ENCODE data around the gene MPLKIP.

Gene MPLKIP

GRCh38 chr7:40097728-40098127 is 36.7 kb downstream of the MPLKIP start:
- H3K9ac ChIP-seq (ENCODE audit: low read depth, low read length) = no peak overlapping the region
- H3K4me1 ChIP-seq (ENCODE audit: insufficient read depth, low read length) = peaks cover 14% of the 10 kb centered on the region; the same call in 1 of the 2 replicates
- no peak overlapping the region for H3K27ac ChIP-seq (ENCODE audit: low read depth, low read length)
- 95% methylated on average over 2 of the region's 2 CpGs for WGBS
- H3K4me3 ChIP-seq (ENCODE audit: low read length) = no peak overlapping the region
- peaks cover 27% of the 10 kb centered on the region for H3K36me3 ChIP-seq (ENCODE audit: insufficient read depth, low read length)
- no peaks in the 10 kb centered on the region for H3K27me3 ChIP-seq (ENCODE audit: insufficient read depth, low read length)
- no peaks in the 10 kb centered on the region for H3K9me3 ChIP-seq (ENCODE audit: insufficient read depth, low read depth, low read length)

GRCh38 chr7:40095695-40096327 is 38.6 kb downstream of the MPLKIP start:
- Histone ChIP-seq H3K27ac (ENCODE audit: low read depth, low read length) (peak overlapping the region; percentile 4; the same call in 1 of the 2 replicates), H3K4me1 (ENCODE audit: insufficient read depth, low read length) (peaks cover 14% of the 10 kb centered on the region; the same call in 1 of the 2 replicates), H3K4me3 (ENCODE audit: low read length) (no peak overlapping the region), H3K27me3 (ENCODE audit: insufficient read depth, low read length) (no peaks in the 10 kb centered on the region), H3K9me3 (ENCODE audit: insufficient read depth, low read depth, low read length) (no peaks in the 10 kb centered on the region), H3K9ac (ENCODE audit: low read depth, low read length) (no peak overlapping the region), H3K36me3 (ENCODE audit: insufficient read depth, low read length) (peaks cover 41% of the 10 kb centered on the region)
- 67% methylated on average over 1 of the region's 1 CpG for WGBS

- H3K27ac ChIP-seq (ENCODE audit: low read depth, low read length) = no peak overlapping the region
- no peak overlapping the region for H3K4me3 ChIP-seq (ENCODE audit: low read length)
- H3K9ac ChIP-seq (ENCODE audit: low read depth, low read length) = no peak overlapping the region
- WGBS = 85% methylated on average over 1 of the region's 1 CpG
- H3K9me3 ChIP-seq (ENCODE audit: insufficient read depth, low read depth, low read length) = no peaks in the 10 kb centered on the region
- H3K4me1 ChIP-seq (ENCODE audit: insufficient read depth, low read length) = peaks cover 14% of the 10 kb centered on the region; the same call in 1 of the 2 replicates
- H3K27me3 ChIP-seq (ENCODE audit: insufficient read depth, low read length) = no peaks in the 10 kb centered on the region
- H3K36me3 ChIP-seq (ENCODE audit: insufficient read depth, low read length) = peaks cover 41% of the 10 kb centered on the region
Observed at GRCh38 chr7:40095230-40095629, 39.2 kb downstream of the MPLKIP start.

- H3K4me3 ChIP-seq (ENCODE audit: low read length) = no peak overlapping the region
- no peaks in the 10 kb centered on the region for H3K27me3 ChIP-seq (ENCODE audit: insufficient read depth, low read length)
- peaks cover 14% of the 10 kb centered on the region; the same call in 1 of the 2 replicates for H3K4me1 ChIP-seq (ENCODE audit: insufficient read depth, low read length)
- 97% methylated on average over 7 of the region's 8 CpGs for WGBS
- H3K9ac ChIP-seq (ENCODE audit: low read depth, low read length) = no peak overlapping the region
- no peak overlapping the region for H3K27ac ChIP-seq (ENCODE audit: low read depth, low read length)
- H3K36me3 ChIP-seq (ENCODE audit: insufficient read depth, low read length) = peaks cover 55% of the 10 kb centered on the region
- H3K9me3 ChIP-seq (ENCODE audit: insufficient read depth, low read depth, low read length) = no peaks in the 10 kb centered on the region
Observed at GRCh38 chr7:40093631-40094350, 40.6 kb downstream of the MPLKIP start.

- Histone ChIP-seq H3K4me3 (ENCODE audit: low read length) (no peak overlapping the region), H3K27ac (ENCODE audit: low read depth, low read length) (no peak overlapping the region), H3K27me3 (ENCODE audit: insufficient read depth, low read length) (no peaks in the 10 kb centered on the region), H3K9me3 (ENCODE audit: insufficient read depth, low read depth, low read length) (no peaks in the 10 kb centered on the region), H3K36me3 (ENCODE audit: insufficient read depth, low read length) (peaks cover 64% of the 10 kb centered on the region), H3K4me1 (ENCODE audit: insufficient read depth, low read length) (peaks cover 9% of the 10 kb centered on the region; the same call in 1 of the 2 replicates), H3K9ac (ENCODE audit: low read depth, low read length) (no peak overlapping the region)
- WGBS = 96% methylated on average over 2 of the region's 2 CpGs
Observed at GRCh38 chr7:40092182-40092581, 42.2 kb downstream of the MPLKIP start.

- H3K4me1 ChIP-seq (ENCODE audit: insufficient read depth, low read length) = no peaks in the 10 kb centered on the region
- no peak overlapping the region for H3K9ac ChIP-seq (ENCODE audit: low read depth, low read length)
- no peaks in the 10 kb centered on the region for H3K27me3 ChIP-seq (ENCODE audit: insufficient read depth, low read length)
- no peak overlapping the region for H3K4me3 ChIP-seq (ENCODE audit: low read length)
- H3K36me3 ChIP-seq (ENCODE audit: insufficient read depth, low read length) = peaks cover 28% of the 10 kb centered on the region
- no peaks in the 10 kb centered on the region for H3K9me3 ChIP-seq (ENCODE audit: insufficient read depth, low read depth, low read length)
- WGBS = no CpG with 5 or more reads among the region's 3 CpGs
- no peak overlapping the region for H3K27ac ChIP-seq (ENCODE audit: low read depth, low read length)
Observed at GRCh38 chr7:40077849-40078248, 56.6 kb downstream of the MPLKIP start.
